ENCODE data around the gene KRTAP10-2.
"Not testable (repeated sequence)": the region's sequence is repeated elsewhere in the genome, so short reads cannot be mapped to it uniquely, and the experiment has no call there.

KRTAP10-2 gene

GRCh38 chr21:44551340-44551961 is at the start of gene KRTAP10-2:
KRTAP10-2 (minus strand) TSS chr21:44551505; CDS start chr21:44551458, 47 bp downstream.
- peak; percentile 44 for DNase-seq

- DNase-seq, result not testable (repeated sequence)
Observed at GRCh38 chr21:44601091-44601490, 49.8 kb upstream of the KRTAP10-2 start.

- DNase-seq, result not testable (repeated sequence)
Observed at GRCh38 chr21:44600118-44600978, 49.0 kb upstream of the KRTAP10-2 start, which contains the start of gene KRTAP10-7. KRTAP10-7 (plus strand) TSS chr21:44600597; CDS start chr21:44600622, 25 bp downstream.

- no peak for DNase-seq
Observed at GRCh38 chr21:44599264-44600029, 48.1 kb upstream of the KRTAP10-2 start.

GRCh38 chr21:44598061-44598460 is 46.8 kb upstream of the KRTAP10-2 start:
- DNase-seq, result no peak

GRCh38 chr21:44596068-44596725 is 44.9 kb upstream of the KRTAP10-2 start:
- no peak for DNase-seq

GRCh38 chr21:44595524-44595923 is 44.2 kb upstream of the KRTAP10-2 start:
- no peak for DNase-seq

- DNase-seq, result no peak
Observed at GRCh38 chr21:44594406-44594916, 43.2 kb upstream of the KRTAP10-2 start.

GRCh38 chr21:44593598-44594405 is 42.5 kb upstream of the KRTAP10-2 start:
- no peak for DNase-seq

GRCh38 chr21:44592446-44593311 is 41.4 kb upstream of the KRTAP10-2 start, which contains the start of gene KRTAP10-6:
KRTAP10-6 (minus strand) TSS chr21:44592505; CDS start chr21:44592484, 21 bp downstream.
- DNase-seq, result no peak

GRCh38 chr21:44591801-44592130 is 40.5 kb upstream of the KRTAP10-2 start:
- DNase-seq, result not testable (repeated sequence)

- DNase-seq, result not testable (repeated sequence)
Observed at GRCh38 chr21:44590897-44591800, 39.8 kb upstream of the KRTAP10-2 start.

GRCh38 chr21:44590311-44590721 is 39.0 kb upstream of the KRTAP10-2 start:
- DNase-seq, result no peak

GRCh38 chr21:44589586-44590305 is 38.4 kb upstream of the KRTAP10-2 start:
- DNase-seq, result no peak

GRCh38 chr21:44589094-44589493 is 37.8 kb upstream of the KRTAP10-2 start:
- no peak for DNase-seq

GRCh38 chr21:44585892-44586291 is 34.6 kb upstream of the KRTAP10-2 start:
- DNase-seq, result no peak

GRCh38 chr21:44583800-44584147 is 32.5 kb upstream of the KRTAP10-2 start:
- no peak for DNase-seq

GRCh38 chr21:44583089-44583799 is 31.9 kb upstream of the KRTAP10-2 start:
- no peak for DNase-seq

Measured in activated CD8-positive, alpha-beta memory T cell treated with anti-CD3 and anti-CD28 coated beads for 24 hours (primary cell).